ENCODE data around the gene YAF2. TPM values are rescaled to one million over a fixed set of nuclear protein-coding genes. Genes with fewer than 3 reads are reported as not detected.

Gene YAF2
- total and polyA plus RNA-seq, 3 donors from 2014 or later = 19.4 to 33.1 (median 26.6) TPM

- H3K4me3 ChIP-seq = no peak overlapping the region
- DNase-seq = no peak
- no peaks in the 10 kb centered on the region for H3K9me3 ChIP-seq
- H3K27ac ChIP-seq = no peak overlapping the region
- H3K36me3 ChIP-seq (ENCODE audit: low read depth, missing control alignments) = no peaks in the 10 kb centered on the region
- H3K4me1 ChIP-seq = no peaks in the 10 kb centered on the region
- 83 to 91% methylated on average over 9 to 13 of the region's 15 CpGs for WGBS, 2 donors
- TF ChIP-seq CTCF (IDR thresholded peaks at IDR 0.05) (no peak), POLR2A (IDR thresholded peaks at IDR 0.05) (no peak)
- H3K27me3 ChIP-seq = no peaks in the 10 kb centered on the region
- intact Hi-C loops (cut with DNase I; ENCODE audit: low total_unique reads) = no loop called here
Observed at GRCh38 chr12:42267413-42268190, 29.6 kb upstream of the YAF2 start.

- DNase-seq = no peak
- Histone ChIP-seq H3K27me3 (no peaks in the 10 kb centered on the region), H3K9me3 (no peaks in the 10 kb centered on the region), H3K4me3 (no peak overlapping the region), H3K27ac (no peak overlapping the region), H3K4me1 (no peaks in the 10 kb centered on the region), H3K36me3 (ENCODE audit: low read depth, missing control alignments) (no peaks in the 10 kb centered on the region)
- intact Hi-C loops (cut with DNase I; ENCODE audit: low total_unique reads) = no loop called here
- TF ChIP-seq POLR2A (IDR thresholded peaks at IDR 0.05) = no peak
- 92 to 96% methylated on average over 14 to 17 of the region's 17 CpGs for WGBS, 2 donors
Observed at GRCh38 chr12:42266579-42267230, 28.7 kb upstream of the YAF2 start.

GRCh38 chr12:42262271-42262670 is 24.2 kb upstream of the YAF2 start:
- Histone ChIP-seq H3K4me1 (no peaks in the 10 kb centered on the region), H3K9me3 (no peaks in the 10 kb centered on the region), H3K36me3 (ENCODE audit: low read depth, missing control alignments) (no peaks in the 10 kb centered on the region), H3K27me3 (no peaks in the 10 kb centered on the region), H3K27ac (no peak overlapping the region), H3K4me3 (no peak overlapping the region)
- intact Hi-C loops (cut with DNase I; ENCODE audit: low total_unique reads) = no loop called here
- TF ChIP-seq CTCF (IDR thresholded peaks at IDR 0.05) = no peak
- no peak for TF ChIP-seq POLR2A (IDR thresholded peaks at IDR 0.05)
- 88 to 93% methylated on average over 2 of the region's 2 CpGs for WGBS, 2 donors
- no peak for DNase-seq

GRCh38 chr12:42261708-42262107 is 23.7 kb upstream of the YAF2 start:
- no peak overlapping the region for H3K4me3 ChIP-seq
- 77 to 78% methylated on average over 4 of the region's 4 CpGs for WGBS, 2 donors
- intact Hi-C loops (cut with DNase I; ENCODE audit: low total_unique reads) = no loop called here
- H3K27me3 ChIP-seq = no peaks in the 10 kb centered on the region
- no peak for TF ChIP-seq CTCF (IDR thresholded peaks at IDR 0.05)
- TF ChIP-seq POLR2A (IDR thresholded peaks at IDR 0.05) = no peak
- no peaks in the 10 kb centered on the region for H3K4me1 ChIP-seq
- H3K27ac ChIP-seq = no peak overlapping the region
- no peaks in the 10 kb centered on the region for H3K36me3 ChIP-seq (ENCODE audit: low read depth, missing control alignments)
- no peak for DNase-seq
- no peaks in the 10 kb centered on the region for H3K9me3 ChIP-seq

- DNase-seq = no peak
- no peaks in the 10 kb centered on the region for H3K9me3 ChIP-seq
- no peak overlapping the region for H3K4me3 ChIP-seq
- intact Hi-C loops (cut with DNase I; ENCODE audit: low total_unique reads) = no loop called here
- H3K27me3 ChIP-seq = no peaks in the 10 kb centered on the region
- no peaks in the 10 kb centered on the region for H3K36me3 ChIP-seq (ENCODE audit: low read depth, missing control alignments)
- H3K4me1 ChIP-seq = no peaks in the 10 kb centered on the region
- 97 to 100% methylated on average over 1 to 6 of the region's 6 CpGs for WGBS, 2 donors
- no peak overlapping the region for H3K27ac ChIP-seq
- TF ChIP-seq CTCF (IDR thresholded peaks at IDR 0.05) (no peak), POLR2A (IDR thresholded peaks at IDR 0.05) (no peak)
Observed at GRCh38 chr12:42260518-42260917, 22.5 kb upstream of the YAF2 start.
